LNCAP (cell line): ENCODE measurements around the gene RPRD1A.

Experiments
- TF ChIP-seq, protein P1 (sequence below): fragments of 450-650 bp; IDR thresholded peaks from 2 replicates; pipeline ENCODE4 v1.5.1; 2017; ENCODE audit warnings: mild to moderate bottlenecking

RPRD1A gene

DNA sequence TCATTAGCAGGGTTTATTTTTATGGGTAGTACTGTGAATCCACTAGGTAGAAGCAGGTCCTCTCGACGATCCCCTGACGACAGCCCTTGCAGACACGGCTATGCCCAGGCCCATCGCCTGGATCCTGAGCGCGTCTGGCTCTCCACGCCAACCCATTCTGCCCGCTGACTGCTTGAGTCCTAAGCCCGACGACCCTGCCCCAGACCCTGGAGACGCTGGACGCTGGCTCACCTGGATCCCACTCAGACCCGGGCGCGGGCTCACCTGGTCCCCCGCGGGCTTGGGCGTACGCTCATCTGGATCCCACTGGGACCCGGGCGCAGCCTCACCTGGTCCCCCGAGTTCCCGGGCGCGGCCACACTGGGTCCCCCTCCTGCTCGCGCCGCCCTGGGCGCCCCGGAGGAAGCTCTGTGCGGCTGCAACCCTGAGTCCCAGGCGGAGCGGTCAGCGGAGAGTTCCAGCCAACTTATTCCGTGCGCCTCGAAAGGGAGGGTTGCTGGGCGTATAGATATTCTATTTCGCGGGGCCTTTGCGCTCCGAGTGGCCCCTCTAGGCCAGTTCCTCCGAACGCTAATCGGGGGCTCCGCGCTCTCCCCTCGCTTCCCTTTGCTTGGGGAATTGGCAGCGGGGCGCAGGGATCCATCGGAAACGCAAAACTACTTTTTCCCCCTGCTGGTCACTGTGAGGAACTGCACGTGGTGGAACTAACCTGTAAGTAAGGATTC lies 117.3 kb downstream of the RPRD1A start:
- TF ChIP-seq, protein P1, sequence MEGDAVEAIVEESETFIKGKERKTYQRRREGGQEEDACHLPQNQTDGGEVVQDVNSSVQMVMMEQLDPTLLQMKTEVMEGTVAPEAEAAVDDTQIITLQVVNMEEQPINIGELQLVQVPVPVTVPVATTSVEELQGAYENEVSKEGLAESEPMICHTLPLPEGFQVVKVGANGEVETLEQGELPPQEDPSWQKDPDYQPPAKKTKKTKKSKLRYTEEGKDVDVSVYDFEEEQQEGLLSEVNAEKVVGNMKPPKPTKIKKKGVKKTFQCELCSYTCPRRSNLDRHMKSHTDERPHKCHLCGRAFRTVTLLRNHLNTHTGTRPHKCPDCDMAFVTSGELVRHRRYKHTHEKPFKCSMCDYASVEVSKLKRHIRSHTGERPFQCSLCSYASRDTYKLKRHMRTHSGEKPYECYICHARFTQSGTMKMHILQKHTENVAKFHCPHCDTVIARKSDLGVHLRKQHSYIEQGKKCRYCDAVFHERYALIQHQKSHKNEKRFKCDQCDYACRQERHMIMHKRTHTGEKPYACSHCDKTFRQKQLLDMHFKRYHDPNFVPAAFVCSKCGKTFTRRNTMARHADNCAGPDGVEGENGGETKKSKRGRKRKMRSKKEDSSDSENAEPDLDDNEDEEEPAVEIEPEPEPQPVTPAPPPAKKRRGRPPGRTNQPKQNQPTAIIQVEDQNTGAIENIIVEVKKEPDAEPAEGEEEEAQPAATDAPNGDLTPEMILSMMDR = peak; percentile 87

DNA sequence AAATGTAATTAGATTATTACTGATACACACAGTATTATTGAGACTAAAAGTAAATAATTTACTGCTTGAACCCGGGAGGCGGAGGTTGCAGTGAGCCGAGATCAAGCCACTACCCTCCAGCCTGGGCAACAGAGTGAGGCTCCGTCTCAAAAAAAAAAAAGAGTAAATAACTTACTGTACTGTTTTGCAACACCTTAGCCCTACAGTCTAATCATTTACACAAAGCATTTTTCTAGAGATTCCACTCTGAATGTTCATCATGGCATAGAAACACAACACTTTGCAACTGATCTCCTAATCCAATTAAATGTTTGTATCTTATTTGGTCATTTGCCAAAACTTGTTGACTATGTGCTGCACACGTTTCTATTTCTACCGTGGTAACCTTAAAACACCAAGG lies 118.3 kb downstream of the RPRD1A start:
- TF ChIP-seq, protein P1 = no peak

DNA sequence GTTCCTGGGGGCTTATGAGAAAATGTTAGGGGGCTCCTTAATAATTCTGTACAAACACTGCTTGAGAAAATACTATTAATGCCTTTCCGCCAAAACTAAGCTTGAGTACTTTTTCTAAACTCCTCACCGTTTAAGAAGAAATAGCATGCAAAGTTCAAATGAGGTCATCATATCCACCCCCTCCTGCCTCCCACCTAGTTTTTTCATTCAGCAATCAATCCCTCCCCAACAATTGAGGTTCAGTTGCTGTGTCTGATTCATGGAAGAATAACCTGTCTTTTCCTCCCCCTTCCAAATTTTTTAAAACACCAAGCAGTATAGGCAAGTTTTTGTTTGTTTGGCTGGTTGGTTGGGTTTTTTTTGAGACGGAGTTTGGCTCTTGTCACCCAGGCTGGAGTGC lies 119.3 kb downstream of the RPRD1A start:
- TF ChIP-seq, protein P1 = no peak

DNA sequence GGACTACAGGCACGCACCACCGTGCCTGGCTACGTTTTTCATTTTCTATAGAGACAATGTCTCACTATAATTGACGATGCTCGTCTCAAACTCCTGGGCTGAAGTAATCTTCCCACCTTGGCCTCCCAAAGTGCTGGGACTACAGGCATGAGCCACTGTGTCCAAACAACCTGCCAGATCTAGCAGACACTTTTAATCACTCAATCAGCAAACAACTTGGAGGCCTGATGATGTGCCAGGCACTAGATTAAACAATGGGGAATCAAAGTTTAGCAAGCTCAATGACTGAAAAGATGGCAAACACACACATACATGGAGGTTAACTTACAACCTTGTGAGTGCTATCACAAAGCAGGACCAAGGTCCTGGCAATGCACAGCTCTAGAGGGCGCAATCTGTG lies 124.7 kb downstream of the RPRD1A start:
- TF ChIP-seq, protein P1 = no peak

DNA sequence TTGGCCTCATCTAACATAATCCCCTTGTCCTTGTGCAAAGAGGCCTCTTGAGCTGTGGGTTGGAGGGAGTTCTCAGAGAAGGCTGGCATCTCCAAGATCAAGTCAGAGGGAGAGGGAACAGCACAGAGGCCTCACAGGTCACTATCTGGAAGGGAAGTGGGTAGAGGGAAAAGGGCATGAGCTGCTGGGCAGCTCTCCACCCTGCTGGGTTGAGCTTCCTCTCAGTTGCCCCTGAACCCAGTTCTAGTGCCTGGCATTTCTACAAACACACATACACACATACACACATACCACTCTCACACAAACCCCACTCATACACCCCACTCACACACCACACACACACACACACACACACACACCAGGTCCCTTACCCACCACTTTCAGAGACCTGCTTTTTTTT lies 125.2 kb downstream of the RPRD1A start:
- TF ChIP-seq, protein P1 = no peak

DNA sequence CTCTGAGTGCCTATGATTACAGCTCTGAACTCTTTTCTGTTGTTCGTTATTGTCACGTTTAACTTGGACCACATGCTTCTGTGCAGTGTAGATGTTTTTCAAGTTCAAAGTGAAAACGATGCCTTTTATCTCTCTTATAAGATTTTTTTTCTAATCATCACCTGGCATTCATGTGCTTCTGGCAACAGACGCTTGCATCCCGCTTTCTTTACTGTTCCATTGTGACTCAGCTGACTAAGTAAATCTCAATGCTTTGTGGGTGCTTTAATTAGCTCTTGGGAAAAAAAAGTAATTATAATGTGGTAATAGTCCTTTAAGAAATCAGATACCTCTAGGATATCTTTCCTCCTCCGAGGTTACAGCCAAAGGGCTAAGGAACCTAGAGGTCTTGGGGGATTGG lies 126.1 kb downstream of the RPRD1A start:
- TF ChIP-seq, protein P1 = no peak
